Measurements from ENCODE around the gene SCN1B.
A peak's percentile ranks its signal among the peaks of the same experiment; 100 is the strongest.
"Not testable (repeated sequence)": the region's sequence is repeated elsewhere in the genome, so short reads cannot be mapped to it uniquely, and the experiment has no call there.

Gene SCN1B

GRCh38 chr19:35019144-35019543 is 11.1 kb upstream of the SCN1B start:
- no peak for DNase-seq

- DNase-seq = no peak
Measured at GRCh38 chr19:35021016-35021415, 9.3 kb upstream of the SCN1B start.

- no peak for DNase-seq
Measured at GRCh38 chr19:35021596-35021995, 8.7 kb upstream of the SCN1B start.

GRCh38 chr19:35022460-35022859 is 7.8 kb upstream of the SCN1B start:
- DNase-seq = no peak

GRCh38 chr19:35023428-35023827 is 6.8 kb upstream of the SCN1B start:
- DNase-seq = peak; percentile 39 to 59 (median 47)

- DNase-seq = no peak
Measured at GRCh38 chr19:35024095-35024494, 6.2 kb upstream of the SCN1B start.

GRCh38 chr19:35025969-35026368 is 4.3 kb upstream of the SCN1B start:
- no peak for DNase-seq

- peak; percentile 67 to 72 (median 71) for DNase-seq
Measured at GRCh38 chr19:35026418-35026817, 3.9 kb upstream of the SCN1B start.

GRCh38 chr19:35027009-35027408 is 3.3 kb upstream of the SCN1B start:
- DNase-seq = no peak

- no peak for DNase-seq
Measured at GRCh38 chr19:35027851-35028599, 2.2 kb upstream of the SCN1B start.

- DNase-seq = not testable (repeated sequence)
Measured at GRCh38 chr19:35028600-35028885, 1.7 kb upstream of the SCN1B start.

GRCh38 chr19:35029275-35029736 is 964 bp upstream of the SCN1B start:
- not testable (repeated sequence) for DNase-seq

GRCh38 chr19:35029737-35030256 is 473 bp upstream of the SCN1B start:
- DNase-seq = no peak

- DNase-seq = peak in 1 of 3 donors; percentile 70
Measured at GRCh38 chr19:35031072-35031881, 1.0 kb downstream of the SCN1B start.

- DNase-seq = no peak
Measured at GRCh38 chr19:35032356-35032865, 2.1 kb downstream of the SCN1B start.

- DNase-seq = no peak
Measured at GRCh38 chr19:35033067-35034004, 3.1 kb downstream of the SCN1B start.

- DNase-seq = no peak
Measured at GRCh38 chr19:35034005-35034502, 3.8 kb downstream of the SCN1B start.

GRCh38 chr19:35034588-35035382 is 4.5 kb downstream of the SCN1B start:
- DNase-seq = no peak

- peak in 1 of 3 donors; percentile 34 for DNase-seq
Measured at GRCh38 chr19:35037716-35038622, 7.7 kb downstream of the SCN1B start.

Data from suppressor macrophage treated with lipopolysaccharide for 1 hour (primary cell).